ENCODE results near the gene MRC2. TPM values are rescaled to one million over a fixed set of nuclear protein-coding genes. Genes with fewer than 3 reads are reported as not detected.
A peak's percentile ranks its signal among the peaks of the same experiment; 100 is the strongest.

The MRC2 gene
- total RNA-seq, 1 donor from 2014 or later: 374 TPM

DNA sequence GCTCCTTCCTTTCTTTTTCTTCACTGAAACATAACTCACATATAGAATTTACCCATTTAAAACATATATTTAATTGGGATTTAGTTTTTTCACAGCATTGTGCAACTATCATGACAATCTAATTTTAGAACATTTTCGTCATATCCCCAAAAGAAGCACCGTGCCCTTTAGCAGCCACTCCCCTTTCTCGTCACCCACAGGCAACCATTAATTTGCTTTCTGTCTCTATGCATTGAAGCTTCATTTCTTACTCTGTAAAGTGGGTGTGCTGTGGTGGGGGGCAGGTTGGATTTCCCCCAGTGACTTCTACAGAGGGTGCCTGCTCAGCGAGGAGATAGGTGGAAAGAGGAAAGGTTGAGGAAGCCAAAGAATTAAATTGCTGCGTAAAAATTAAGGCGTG, 35.8 kb downstream of the MRC2 start:
- no peak for DNase-seq (ENCODE audit: low spot score)

DNA sequence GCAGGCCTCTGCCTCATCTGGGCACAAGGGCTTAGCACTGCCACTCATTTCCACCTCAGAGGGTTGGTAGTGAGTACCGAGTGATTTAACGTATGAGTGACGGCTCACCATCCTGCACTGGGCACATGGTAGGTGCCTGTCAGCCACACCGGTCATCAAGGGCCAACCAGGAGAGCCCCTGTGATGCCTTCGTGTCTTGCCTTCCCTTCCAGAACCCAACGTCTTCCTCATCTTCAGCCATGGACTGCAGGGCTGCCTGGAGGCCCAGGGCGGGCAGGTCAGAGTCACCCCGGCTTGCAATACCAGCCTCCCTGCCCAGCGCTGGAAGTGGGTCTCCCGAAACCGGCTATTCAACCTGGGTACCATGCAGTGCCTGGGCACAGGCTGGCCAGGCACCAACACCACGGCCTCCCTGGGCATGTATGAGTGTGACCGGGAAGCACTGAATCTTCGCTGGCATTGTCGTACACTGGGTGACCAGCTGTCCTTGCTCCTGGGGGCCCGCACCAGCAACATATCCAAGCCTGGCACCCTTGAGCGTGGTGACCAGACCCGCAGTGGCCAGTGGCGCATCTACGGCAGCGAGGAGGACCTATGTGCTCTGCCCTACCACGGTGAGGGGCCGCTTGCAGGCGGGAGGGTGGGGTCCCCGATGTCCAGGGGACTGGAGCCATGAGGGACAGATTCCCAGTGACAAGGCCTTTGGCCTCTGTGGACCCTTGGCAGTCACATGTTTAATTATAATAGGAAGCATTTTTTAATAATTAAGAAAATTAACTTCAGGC, 37.1 kb downstream of the MRC2 start:
- no peak for DNase-seq (ENCODE audit: low spot score)

DNA sequence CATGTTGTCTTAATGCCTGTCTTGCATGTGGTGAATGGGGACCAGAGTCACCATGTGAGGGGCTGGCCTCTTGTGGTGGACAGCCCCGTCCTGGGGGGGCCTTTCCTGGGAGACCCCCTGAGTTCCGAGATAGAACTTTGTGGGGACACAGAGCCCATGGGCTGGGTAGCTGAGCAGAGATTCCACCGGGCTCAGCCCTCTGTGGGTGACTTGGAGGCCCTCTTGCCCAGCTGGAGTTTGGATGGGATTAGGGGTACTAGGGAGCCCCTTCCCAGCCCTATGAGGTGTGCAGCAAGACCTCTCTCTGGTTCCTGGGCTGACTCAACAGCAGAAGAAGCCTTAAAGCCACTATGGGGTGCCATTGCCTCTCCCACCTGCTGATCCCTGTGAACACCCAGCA, 38.1 kb downstream of the MRC2 start:
- DNase-seq (ENCODE audit: low spot score): no peak

DNA sequence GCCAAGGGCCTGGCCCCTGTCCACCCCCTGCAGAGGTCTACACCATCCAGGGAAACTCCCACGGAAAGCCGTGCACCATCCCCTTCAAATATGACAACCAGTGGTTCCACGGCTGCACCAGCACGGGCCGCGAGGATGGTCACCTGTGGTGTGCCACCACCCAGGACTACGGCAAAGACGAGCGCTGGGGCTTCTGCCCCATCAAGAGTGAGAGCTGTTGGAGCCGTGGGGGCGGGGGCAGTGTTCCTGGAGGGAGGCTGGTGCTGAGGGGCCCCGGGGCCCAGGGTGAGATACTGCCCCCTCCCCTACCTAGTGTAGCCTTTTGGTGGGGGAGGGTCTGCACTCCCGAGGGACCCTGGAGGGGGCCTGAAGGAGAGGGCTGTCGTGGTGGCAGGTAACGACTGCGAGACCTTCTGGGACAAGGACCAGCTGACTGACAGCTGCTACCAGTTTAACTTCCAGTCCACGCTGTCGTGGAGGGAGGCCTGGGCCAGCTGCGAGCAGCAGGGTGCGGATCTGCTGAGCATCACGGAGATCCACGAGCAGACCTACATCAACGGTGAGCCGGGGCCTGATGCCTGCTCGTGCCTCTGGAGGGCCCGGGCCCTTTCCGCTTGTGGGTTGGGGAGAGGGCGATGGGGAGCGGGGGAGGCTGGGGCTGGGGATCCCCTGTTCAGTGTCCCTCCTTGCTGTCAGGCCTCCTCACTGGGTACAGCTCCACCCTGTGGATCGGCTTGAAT, 38.8 kb downstream of the MRC2 start:
- no peak for DNase-seq (ENCODE audit: low spot score)

DNA sequence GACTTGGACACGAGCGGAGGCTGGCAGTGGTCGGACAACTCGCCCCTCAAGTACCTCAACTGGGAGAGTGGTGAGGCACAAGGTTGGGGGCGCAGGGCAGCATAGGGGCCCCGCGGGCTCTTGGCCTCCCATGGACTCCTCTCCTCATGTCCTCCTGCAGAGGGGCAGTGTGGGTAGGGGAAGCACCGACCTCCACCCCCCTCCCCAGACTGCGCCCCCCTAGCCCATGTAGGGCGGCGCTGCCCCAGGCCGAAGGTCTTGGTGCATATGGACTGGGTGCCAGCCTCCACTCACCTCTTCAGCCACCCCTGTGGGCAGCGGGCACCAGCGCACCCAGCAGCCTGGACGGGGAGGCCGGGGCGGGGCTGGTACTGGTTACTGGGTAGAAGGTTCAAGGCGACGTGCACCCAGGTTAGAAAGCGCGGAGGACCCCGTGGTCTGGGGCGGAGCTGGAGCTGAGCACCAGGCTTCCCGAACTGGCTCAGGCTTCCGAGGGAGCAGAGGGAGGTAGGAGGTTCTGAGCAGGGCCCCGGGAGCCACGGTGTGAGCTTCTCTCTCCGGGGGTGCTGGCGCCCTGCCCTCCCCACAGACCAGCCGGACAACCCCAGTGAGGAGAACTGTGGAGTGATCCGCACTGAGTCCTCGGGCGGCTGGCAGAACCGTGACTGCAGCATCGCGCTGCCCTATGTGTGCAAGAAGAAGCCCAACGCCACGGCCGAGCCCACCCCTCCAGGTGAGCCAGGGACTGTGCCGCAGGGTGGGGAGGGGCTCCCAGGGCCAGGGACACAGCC, 39.5 kb downstream of the MRC2 start:
- no peak for DNase-seq (ENCODE audit: low spot score)

DNA sequence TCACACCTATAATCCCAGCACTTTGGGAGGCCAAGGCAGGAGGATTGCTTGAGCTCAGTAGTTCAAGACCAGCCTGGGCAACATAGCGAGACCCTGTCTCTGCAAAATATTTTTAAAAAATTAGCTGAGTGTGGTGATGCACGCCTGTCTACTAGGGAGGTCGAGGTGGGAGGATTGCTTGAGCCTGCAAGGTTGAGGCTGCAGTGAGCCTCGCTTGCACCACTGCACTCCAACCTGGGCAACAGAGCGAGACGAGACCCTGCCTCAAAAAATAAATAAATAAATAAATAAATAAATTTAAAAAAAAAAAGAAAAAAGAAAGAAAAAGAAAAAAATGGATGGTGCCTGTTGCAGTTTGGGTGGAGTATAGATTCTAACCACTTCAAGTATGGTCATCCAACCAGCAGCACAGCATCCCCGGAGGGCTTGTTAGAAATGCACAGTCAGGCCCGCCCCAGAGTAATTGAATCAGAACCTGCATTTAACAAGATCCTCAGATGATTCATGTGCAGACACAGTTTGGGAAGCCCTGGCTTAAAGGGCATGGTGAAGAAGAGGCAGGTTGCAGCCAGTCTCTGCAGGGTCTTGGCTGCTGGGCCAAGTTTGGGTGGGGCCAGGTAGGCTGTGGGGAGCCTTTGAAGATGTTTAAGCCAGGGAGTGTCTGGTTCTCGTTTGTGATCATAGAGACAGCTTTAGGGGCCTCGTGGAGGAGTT, 40.8 kb downstream of the MRC2 start:
- peak; percentile 61 for DNase-seq (ENCODE audit: low spot score)

DNA sequence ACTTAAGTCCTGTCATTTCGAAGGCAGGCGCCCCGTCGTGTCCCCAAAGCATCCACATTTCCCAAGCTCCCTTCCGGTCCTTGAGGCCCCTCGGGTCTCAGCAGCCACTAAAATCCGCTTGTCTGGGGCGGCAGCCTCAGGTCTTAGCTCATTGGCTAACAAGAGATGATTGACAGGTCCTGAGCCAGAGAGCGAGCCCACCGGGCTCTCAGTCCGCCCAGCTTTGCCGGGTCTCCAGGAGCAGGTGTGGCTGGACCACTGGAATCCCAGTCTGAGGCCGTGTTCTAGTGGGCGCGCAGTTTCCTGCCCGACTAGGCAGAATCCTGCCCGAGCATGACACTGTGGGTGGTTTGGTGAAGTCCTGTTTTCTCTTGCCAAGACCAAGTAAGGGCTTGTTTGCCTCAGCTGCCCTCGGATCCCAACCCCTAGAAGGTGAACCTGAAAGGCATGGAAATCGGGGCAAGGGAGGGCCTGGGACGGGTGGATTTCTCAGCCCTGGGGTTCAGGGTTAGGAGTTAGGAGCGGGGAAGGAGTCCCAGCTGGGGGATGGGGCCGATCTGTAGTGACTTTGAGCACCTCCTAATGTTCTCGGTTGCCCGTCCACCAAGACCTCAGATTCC, 42.8 kb downstream of the MRC2 start:
- DNase-seq (ENCODE audit: low spot score): peak; percentile 54

DNA sequence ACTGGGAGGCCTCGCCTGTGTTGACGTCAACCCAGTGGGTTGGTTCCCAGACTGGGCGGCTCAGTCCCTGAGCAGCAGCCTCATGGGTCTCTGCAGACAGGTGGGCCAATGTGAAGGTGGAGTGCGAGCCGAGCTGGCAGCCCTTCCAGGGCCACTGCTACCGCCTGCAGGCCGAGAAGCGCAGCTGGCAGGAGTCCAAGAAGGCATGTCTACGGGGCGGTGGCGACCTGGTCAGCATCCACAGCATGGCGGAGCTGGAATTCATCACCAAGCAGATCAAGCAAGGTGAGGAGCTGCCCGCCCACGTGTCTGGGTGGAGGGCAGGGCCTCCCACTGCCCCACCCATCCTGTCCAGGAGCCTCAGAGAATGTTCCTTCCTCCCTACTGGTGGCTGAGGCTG, 44.1 kb downstream of the MRC2 start:
- no peak for DNase-seq (ENCODE audit: low spot score)

DNA sequence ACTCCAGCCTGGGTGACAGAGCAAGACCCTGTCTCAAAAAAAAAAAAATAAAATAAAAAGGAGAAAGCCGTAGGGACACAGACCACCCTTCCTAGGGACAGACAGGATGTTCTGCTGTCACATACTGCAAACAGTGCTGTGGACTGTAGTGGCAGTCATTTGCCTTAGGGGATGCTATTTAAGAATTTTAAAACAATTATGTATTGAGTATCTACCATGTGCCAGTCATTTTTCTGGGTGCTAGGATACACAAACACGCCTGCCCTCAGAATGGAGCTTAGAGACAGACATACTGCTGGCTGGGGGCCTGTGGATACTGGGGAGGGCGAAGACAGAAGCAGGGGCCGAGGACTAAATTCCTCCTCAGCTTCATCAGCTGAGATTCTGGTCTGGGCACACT, 45.5 kb downstream of the MRC2 start:
- DNase-seq (ENCODE audit: low spot score): no peak

DNA sequence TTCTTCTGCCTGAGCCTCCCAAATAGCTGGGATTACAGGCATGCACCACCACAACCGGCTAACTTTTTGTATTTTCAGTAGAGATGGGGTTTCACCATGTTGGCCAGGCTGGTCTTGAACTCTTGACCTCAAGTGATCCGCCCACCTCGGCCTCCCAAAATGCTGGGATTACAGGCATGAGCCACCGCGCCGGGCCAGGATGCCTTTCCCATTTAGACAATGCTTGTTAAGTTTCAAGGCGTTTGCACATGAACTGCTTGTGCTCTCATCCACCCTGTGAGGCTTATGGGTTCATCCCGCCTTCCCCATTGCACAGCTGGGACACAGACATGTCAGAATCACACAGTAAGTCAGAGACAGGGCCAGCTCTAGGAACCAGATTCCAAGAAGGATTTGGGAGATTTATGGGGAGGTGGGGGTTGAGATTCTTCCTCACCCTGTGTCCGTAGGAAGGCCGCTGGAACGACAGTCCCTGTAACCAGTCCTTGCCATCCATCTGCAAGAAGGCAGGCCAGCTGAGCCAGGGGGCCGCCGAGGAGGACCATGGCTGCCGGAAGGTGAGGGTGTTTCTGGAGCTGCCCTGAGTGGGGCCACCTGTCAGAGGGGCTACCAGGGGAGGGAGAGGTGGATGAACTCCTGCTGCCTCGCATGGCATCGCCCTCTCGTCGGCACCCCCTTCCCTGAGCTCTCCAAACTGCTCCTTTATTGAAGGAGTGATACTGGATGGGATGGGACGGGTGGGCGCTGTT, 46.3 kb downstream of the MRC2 start:
- DNase-seq (ENCODE audit: low spot score): peak; percentile 59

DNA sequence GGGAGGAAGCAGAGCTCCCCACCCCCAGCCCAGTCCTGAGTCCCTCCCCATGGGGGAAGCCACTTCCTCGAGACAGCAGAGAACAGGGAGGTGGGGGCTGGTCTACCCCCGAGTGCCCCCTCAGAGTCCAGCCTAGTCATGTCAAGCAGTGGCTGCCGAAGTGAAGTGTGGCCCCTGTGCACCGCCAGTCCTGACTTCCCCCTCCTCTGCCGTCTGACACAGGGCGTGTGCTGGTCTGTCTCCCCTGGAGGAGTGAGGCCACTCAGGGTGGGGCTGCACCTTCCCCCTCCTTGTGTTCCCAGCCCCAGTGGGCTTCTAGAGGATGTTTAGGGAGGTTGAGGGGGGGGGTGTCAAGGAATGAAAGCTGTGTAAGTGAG, 46.9 kb downstream of the MRC2 start:
- DNase-seq (ENCODE audit: low spot score): no peak

DNA sequence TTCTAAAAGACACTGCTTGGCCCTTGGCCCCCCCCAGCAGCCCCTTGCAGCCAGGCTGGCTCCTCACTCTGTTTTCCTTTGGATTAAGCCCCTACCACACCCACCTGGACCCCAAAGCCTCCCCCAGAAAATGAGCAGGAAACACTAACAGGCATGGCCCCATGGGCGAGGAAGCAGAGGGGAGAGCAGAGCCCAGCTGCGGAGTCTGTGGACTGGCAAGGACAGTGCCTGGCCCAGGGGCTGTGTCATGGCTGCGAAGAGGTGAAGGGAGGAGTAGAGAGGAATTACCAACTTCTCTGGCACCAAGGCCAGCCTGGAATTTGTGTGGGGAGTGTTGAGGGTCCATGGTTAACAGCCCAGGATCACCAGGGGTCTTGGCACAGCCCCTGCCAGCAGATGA, 47.4 kb downstream of the MRC2 start:
- DNase-seq (ENCODE audit: low spot score): no peak

DNA sequence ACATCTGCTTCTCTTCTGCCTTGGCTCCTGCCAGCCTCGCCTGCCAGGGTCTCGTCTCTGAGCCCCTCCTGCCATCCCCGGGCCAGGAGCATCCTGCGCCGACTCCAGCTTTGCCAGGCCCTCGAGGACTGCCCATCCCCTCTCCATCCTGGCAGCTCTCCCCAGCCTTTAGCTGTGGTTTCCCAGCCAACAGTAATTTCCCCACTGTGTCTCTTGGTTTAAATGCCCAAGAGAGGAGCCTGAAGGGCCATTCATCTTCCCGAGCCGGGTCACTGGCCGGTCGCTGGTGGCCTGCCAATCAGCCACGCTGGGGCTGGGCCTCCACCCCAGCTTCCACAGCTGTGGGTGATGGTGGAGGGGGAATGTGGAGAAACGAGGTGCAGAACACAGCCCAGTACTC, 47.8 kb downstream of the MRC2 start:
- no peak for DNase-seq (ENCODE audit: low spot score)

DNA sequence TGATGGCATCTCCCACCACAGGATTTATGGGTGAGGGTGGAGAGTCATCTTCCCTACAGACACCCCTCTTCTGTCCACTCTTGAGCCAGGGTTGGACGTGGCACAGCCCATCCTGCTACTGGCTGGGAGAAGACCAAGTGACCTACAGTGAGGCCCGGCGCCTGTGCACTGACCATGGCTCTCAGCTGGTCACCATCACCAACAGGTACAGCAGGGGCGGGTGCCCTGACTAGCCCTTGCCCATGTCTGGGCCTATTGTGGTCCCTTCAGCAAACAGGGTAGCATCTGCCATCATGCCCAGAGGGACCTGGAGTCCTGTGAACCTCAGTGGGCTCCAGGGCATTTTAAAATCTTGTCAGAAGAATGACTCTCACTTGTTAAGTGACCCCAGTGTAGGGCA, 48.2 kb downstream of the MRC2 start:
- DNase-seq (ENCODE audit: low spot score): no peak

DNA sequence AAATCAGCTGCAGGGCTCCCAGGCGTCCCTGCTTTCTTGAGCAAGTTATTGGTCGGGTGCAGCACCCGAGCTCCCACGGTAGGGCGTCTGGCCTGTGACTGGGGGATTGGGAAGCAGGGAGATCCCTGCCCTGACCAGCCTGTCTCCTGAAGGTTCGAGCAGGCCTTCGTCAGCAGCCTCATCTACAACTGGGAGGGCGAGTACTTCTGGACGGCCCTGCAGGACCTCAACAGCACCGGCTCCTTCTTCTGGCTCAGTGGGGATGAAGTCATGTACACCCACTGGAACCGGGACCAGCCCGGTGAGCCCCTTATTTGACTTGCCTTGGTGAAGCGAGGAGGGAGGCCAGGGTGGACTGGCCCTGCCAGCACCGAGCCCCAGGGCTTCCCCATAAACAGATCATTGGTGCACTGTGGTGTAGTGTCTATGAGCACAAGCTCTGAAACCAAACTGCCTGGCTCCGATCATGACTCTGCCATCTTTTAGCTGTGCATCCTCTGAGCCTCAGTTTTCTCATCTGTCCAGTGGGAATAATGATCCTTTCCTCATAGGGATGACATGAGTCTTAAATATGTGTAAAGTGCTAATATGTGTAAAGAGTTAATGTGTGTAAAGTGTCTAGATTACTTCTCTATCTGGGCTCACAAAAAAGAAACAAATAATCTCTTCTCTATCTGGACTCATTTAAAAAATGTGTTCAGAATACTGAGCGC, 48.9 kb downstream of the MRC2 start:
- no peak for DNase-seq (ENCODE audit: low spot score)

DNA sequence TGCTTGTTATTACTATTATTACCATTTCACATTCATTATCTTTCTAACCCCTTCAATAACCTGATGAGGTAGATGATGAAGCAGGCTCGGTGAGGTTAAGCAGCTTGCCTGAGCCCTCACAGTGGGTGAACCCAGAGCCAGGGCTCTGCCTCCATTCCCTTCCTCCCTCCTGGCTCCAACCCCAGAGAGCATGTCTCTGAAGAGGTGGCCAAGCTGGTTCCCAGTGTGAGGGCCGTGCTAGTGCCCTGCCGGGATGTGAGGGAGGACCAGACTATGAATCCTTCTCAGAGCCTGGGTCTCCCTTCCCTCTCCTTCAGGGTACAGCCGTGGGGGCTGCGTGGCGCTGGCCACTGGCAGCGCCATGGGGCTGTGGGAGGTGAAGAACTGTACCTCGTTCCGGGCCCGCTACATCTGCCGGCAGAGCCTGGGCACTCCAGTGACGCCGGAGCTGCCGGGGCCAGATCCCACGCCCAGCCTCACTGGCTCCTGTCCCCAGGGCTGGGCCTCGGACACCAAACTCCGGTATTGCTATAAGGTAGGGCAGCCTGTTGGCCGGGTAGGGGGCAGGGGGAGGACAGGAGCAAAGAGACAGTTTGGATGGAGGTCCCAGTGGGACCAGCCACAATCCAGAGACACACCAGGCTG, 49.6 kb downstream of the MRC2 start:
- DNase-seq (ENCODE audit: low spot score): no peak

DNA sequence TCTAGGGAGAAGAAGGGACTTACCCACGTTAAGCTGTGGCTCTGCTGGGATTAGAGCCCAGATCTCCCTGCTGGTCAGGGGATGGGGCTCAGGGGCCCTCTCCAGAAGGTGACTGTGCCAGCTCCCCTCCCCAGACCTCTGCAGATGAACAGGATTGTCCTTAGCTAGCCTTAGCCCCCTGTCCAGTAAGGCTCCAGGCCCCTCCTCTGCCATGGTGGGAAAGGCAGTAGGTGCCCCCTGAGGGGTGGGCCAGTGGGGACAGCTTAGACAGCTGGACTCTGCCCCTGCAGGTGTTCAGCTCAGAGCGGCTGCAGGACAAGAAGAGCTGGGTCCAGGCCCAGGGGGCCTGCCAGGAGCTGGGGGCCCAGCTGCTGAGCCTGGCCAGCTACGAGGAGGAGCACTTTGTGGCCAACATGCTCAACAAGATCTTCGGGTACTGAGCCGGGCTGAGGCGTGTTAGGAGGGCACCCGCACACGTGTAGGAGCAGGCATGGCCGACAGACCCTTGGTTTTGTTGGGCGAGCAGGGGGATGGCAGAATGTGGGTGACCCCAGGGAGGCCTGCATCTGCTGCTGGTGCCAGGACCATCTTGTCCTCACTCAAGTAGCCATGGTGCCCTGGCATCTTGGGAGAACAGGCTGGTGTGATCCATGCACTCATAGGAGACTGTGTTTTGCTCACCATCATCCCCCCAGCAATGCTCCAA, 50.9 kb downstream of the MRC2 start:
- no peak for DNase-seq (ENCODE audit: low spot score)

DNA sequence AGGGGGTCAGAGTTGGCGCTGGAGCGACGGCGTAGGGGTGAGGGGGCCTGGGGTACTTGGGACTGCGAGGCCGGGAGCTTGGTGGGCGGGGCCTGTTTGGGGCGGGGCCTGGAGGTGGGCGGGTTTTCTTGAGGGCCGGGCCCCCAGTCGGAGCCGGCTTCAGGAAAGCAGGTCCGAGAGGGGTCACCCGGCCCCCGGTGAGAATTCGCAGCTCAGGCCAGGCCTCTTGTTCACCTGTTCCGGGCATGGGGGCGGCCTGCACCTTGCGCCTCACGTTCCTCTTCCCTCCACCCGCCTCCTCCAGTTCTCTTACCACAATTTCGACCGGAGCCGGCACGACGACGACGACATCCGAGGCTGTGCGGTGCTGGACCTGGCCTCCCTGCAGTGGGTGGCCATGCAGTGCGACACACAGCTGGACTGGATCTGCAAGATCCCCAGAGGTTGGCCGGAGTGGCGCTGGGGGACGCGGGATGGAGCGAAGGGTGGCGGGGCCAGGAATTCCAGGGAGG, 52.5 kb downstream of the MRC2 start:
- DNase-seq (ENCODE audit: low spot score): no peak
